Brain pericyte (primary cell): ENCODE measurements around the gene DPYSL4.

Experiments
- DNase-seq: peaks from one replicate; pipeline ENCODE4 v3.0.0-alpha.2; 2012; ENCODE audit warnings: low read depth, low spot score

Gene DPYSL4

GRCh38 chr10:132178672-132179545 lies 7.8 kb upstream of the DPYSL4 start:
- DNase-seq = no peak

- no peak for DNase-seq
Observed at GRCh38 chr10:132179551-132180392, 7.0 kb upstream of the DPYSL4 start.

GRCh38 chr10:132180736-132181135 lies 6.0 kb upstream of the DPYSL4 start:
- no peak for DNase-seq

- no peak for DNase-seq
Observed at GRCh38 chr10:132181691-132182425, 4.9 kb upstream of the DPYSL4 start.

GRCh38 chr10:132182591-132182990 lies 4.2 kb upstream of the DPYSL4 start:
- DNase-seq = no peak

- no peak for DNase-seq
Observed at GRCh38 chr10:132183046-132183445, 3.7 kb upstream of the DPYSL4 start.

GRCh38 chr10:132184816-132185593 lies 1.7 kb upstream of the DPYSL4 start:
- no peak for DNase-seq

- no peak for DNase-seq
Observed at GRCh38 chr10:132185601-132186487, 904 bp upstream of the DPYSL4 start.

GRCh38 chr10:132187430-132188138 lies 836 bp downstream of the DPYSL4 start:
- no peak for DNase-seq

GRCh38 chr10:132188331-132188730 lies 1.6 kb downstream of the DPYSL4 start:
- DNase-seq = no peak

GRCh38 chr10:132189016-132189415 lies 2.3 kb downstream of the DPYSL4 start:
- DNase-seq = no peak

GRCh38 chr10:132189810-132190422 lies 3.2 kb downstream of the DPYSL4 start:
- DNase-seq = no peak

- no peak for DNase-seq
Observed at GRCh38 chr10:132192076-132192975, 5.6 kb downstream of the DPYSL4 start.

GRCh38 chr10:132192991-132193665 lies 6.4 kb downstream of the DPYSL4 start:
- no peak for DNase-seq

- no peak for DNase-seq
Observed at GRCh38 chr10:132193907-132194552, 7.3 kb downstream of the DPYSL4 start.

- DNase-seq = no peak
Observed at GRCh38 chr10:132194726-132195125, 8.0 kb downstream of the DPYSL4 start.
